Erythroblast (primary cell): ENCODE measurements around the gene SH3RF1.

Experiments used
- GATA1 ChIP-seq: IDR thresholded peaks from 2 replicates; pipeline ENCODE4 v1.6.1; 2011; ENCODE audit warnings: low read depth, mild to moderate bottlenecking, control low read depth, low read length, moderate library complexity
- POLR2A ChIP-seq: IDR thresholded peaks from 2 replicates; pipeline ENCODE4 v1.6.1; 2011; ENCODE audit warnings: mild to moderate bottlenecking, low read length

DNA sequence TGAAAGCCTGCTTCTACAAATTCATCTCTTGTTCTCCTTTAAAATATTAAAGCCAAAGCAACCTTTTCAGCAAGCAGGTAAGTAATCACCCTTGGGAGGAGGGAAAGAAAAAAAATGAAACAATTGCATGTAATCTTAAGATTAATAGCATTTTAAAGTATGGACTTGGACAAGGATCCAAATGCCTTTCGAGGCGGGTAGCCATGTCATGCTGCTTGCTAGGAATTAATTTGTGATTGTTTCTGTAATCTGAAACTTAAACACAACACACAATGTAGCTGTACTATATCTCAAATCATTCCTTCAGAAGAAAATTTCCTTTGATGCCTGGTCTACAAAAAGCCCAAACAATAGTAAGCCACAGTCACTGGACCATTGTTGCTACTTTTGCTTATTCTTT is 148.3 kb downstream of the SH3RF1 start:
- TF ChIP-seq POLR2A (no peak), GATA1 (no peak)
